CD4-positive, alpha-beta T cell treated with Interleukin-17A for 1 hour (primary cell): ENCODE measurements around the gene NAIP.
"Not testable (repeated sequence)": the region's sequence is repeated elsewhere in the genome, so short reads cannot be mapped to it uniquely, and the experiment has no call there.

Experiments used
- DNase-seq: peaks from one replicate; pipeline ENCODE4 v3.0.0-alpha.2; 2020

The NAIP gene

GRCh38 chr5:71025289-71025953, at the start of gene NAIP:
TSS of gene NAIP (minus strand) at chr5:71025339. CDS start at chr5:71012915, 12,424 bp downstream.
- not testable (repeated sequence) for DNase-seq

GRCh38 chr5:71067262-71067928, 42.3 kb upstream of the NAIP start, which contains the start of gene GTF2H2:
TSS of gene GTF2H2 (minus strand) at chr5:71067676. CDS start at chr5:71062763, 4,913 bp downstream.
- not testable (repeated sequence) for DNase-seq

- DNase-seq: not testable (repeated sequence)
These were observed 36.2 kb upstream of the NAIP start for GRCh38 chr5:71061322-71061721.

GRCh38 chr5:71059426-71059825, 34.3 kb upstream of the NAIP start:
- DNase-seq: not testable (repeated sequence)

GRCh38 chr5:71044808-71045207, 19.7 kb upstream of the NAIP start:
- not testable (repeated sequence) for DNase-seq

- DNase-seq: not testable (repeated sequence)
These were observed 19.0 kb upstream of the NAIP start for GRCh38 chr5:71044128-71044527.

GRCh38 chr5:71031046-71031776, 6.1 kb upstream of the NAIP start:
- DNase-seq: not testable (repeated sequence)

GRCh38 chr5:71020643-71021042, 4.5 kb downstream of the NAIP start:
- DNase-seq: not testable (repeated sequence)

GRCh38 chr5:71018376-71019005, 6.6 kb downstream of the NAIP start:
- not testable (repeated sequence) for DNase-seq

- DNase-seq: no peak
These were observed 11.0 kb downstream of the NAIP start for GRCh38 chr5:71014176-71014575.

GRCh38 chr5:71013575-71013974, 11.6 kb downstream of the NAIP start:
- DNase-seq: no peak

GRCh38 chr5:71011194-71011792, 13.8 kb downstream of the NAIP start:
- DNase-seq: no peak

- DNase-seq: not testable (repeated sequence)
These were observed 18.2 kb downstream of the NAIP start for GRCh38 chr5:71006983-71007382.

GRCh38 chr5:70984882-70985281, 40.3 kb downstream of the NAIP start:
- DNase-seq: not testable (repeated sequence)

- DNase-seq: not testable (repeated sequence)
These were observed 57.9 kb downstream of the NAIP start for GRCh38 chr5:70967220-70967619.

- DNase-seq: not testable (repeated sequence)
These were observed 60.6 kb downstream of the NAIP start for GRCh38 chr5:70964531-70964930.

- DNase-seq: not testable (repeated sequence)
These were observed 72.1 kb downstream of the NAIP start for GRCh38 chr5:70953068-70953467.

GRCh38 chr5:70932560-70932959, 92.6 kb downstream of the NAIP start:
- DNase-seq: not testable (repeated sequence)

GRCh38 chr5:70931709-70932368, 93.3 kb downstream of the NAIP start:
- DNase-seq: not testable (repeated sequence)

GRCh38 chr5:70925211-70925562, 100.0 kb downstream of the NAIP start:
- DNase-seq: not testable (repeated sequence)
